HUDEP-2 (cell line): ENCODE measurements around the gene PRMT7.

Experiments
- DNase-seq, 76 experiments: peaks; one replicate each; lab custom pipeline; 2025; ENCODE audit not compliant: unreplicated experiment in 76 of 76; lab: John Stamatoyannopoulos, UW

The PRMT7 gene

GRCh38 chr16:68310774-68311511, at the start of gene PRMT7, which contains the start of gene SLC7A6OS:
Gene PRMT7, plus strand, starts transcription at chr16:68311019. Its CDS starts 4,961 bp downstream, at chr16:68315980.
Gene SLC7A6OS, minus strand, starts transcription at chr16:68310946. Its CDS starts 20 bp downstream, at chr16:68310926.
- peak in 74 of 76 experiments; percentile 49 to 92 (median 83) for DNase-seq

GRCh38 chr16:68263559-68264127, 47.2 kb upstream of the PRMT7 start:
- DNase-seq, result no peak

GRCh38 chr16:68264128-68265077, 46.4 kb upstream of the PRMT7 start, which contains the start of gene SLC7A6:
Gene SLC7A6, plus strand, starts transcription at chr16:68264526. Its CDS starts 10,201 bp downstream, at chr16:68274727.
- peak in 74 of 76 experiments; percentile 18 to 86 (median 72) for DNase-seq

- peak in 67 of 76 experiments; percentile 8 to 74 (median 42) for DNase-seq
Measured at GRCh38 chr16:68265078-68265920, 45.5 kb upstream of the PRMT7 start.

GRCh38 chr16:68267612-68268405, 43.0 kb upstream of the PRMT7 start:
- no peak for DNase-seq

- DNase-seq, result no peak
Measured at GRCh38 chr16:68269793-68270192, 41.0 kb upstream of the PRMT7 start.

- no peak for DNase-seq
Measured at GRCh38 chr16:68270353-68270752, 40.5 kb upstream of the PRMT7 start.

GRCh38 chr16:68272507-68273209, 38.2 kb upstream of the PRMT7 start:
- DNase-seq, result peak in 3 of 76 experiments; percentile 6 to 19 (median 8)

- no peak for DNase-seq
Measured at GRCh38 chr16:68273459-68273858, 37.4 kb upstream of the PRMT7 start.

GRCh38 chr16:68273896-68274295, 36.9 kb upstream of the PRMT7 start:
- DNase-seq, result no peak

GRCh38 chr16:68274441-68274840, 36.4 kb upstream of the PRMT7 start:
- no peak for DNase-seq

GRCh38 chr16:68275611-68276191, 35.1 kb upstream of the PRMT7 start:
- no peak for DNase-seq

GRCh38 chr16:68276223-68276622, 34.6 kb upstream of the PRMT7 start:
- no peak for DNase-seq

- no peak for DNase-seq
Measured at GRCh38 chr16:68279726-68280558, 30.9 kb upstream of the PRMT7 start.

GRCh38 chr16:68281368-68282063, 29.3 kb upstream of the PRMT7 start:
- DNase-seq, result no peak

- no peak for DNase-seq
Measured at GRCh38 chr16:68282064-68282452, 28.8 kb upstream of the PRMT7 start.

- no peak for DNase-seq
Measured at GRCh38 chr16:68283346-68283745, 27.5 kb upstream of the PRMT7 start.
